Choroid plexus epithelial cell (primary cell): ENCODE measurements around the gene GOLIM4.

Experiments
- DNase-seq: peaks from one replicate; pipeline ENCODE4 v3.0.0-alpha.2; 2010; ENCODE audit warnings: low read depth
- H3K4me3 ChIP-seq: 2 replicates; pipeline ENCODE4 v1.5.1; 2011; ENCODE audit warnings: low read depth, mild to moderate bottlenecking, control low read depth, low read length, moderate library complexity
- CTCF ChIP-seq: conservative IDR thresholded peaks from 2 replicates; pipeline ENCODE4 v1.5.1; 2011; ENCODE audit warnings: low read depth, mild to moderate bottlenecking, control low read depth, inconsistent platforms, low read length, moderate library complexity

The GOLIM4 gene

GRCh38 chr3:168116279-168116678, 20.6 kb upstream of the GOLIM4 start:
- no peak overlapping the region for H3K4me3 ChIP-seq
- TF ChIP-seq CTCF = no peak
- no peak for DNase-seq

GRCh38 chr3:168113848-168114247, 18.1 kb upstream of the GOLIM4 start:
- no peak overlapping the region for H3K4me3 ChIP-seq
- no peak for TF ChIP-seq CTCF
- DNase-seq = no peak

GRCh38 chr3:168112894-168113293, 17.2 kb upstream of the GOLIM4 start:
- DNase-seq = no peak
- no peak overlapping the region for H3K4me3 ChIP-seq
- TF ChIP-seq CTCF = no peak

- DNase-seq = no peak
- H3K4me3 ChIP-seq = no peak overlapping the region
- no peak for TF ChIP-seq CTCF
These were observed 8.6 kb upstream of the GOLIM4 start for GRCh38 chr3:168104361-168104760.

- TF ChIP-seq CTCF = no peak
- no peak for DNase-seq
- no peak overlapping the region for H3K4me3 ChIP-seq
These were observed 7.1 kb upstream of the GOLIM4 start for GRCh38 chr3:168102735-168103410.

- no peak for TF ChIP-seq CTCF
- DNase-seq = no peak
These were observed 5.2 kb upstream of the GOLIM4 start for GRCh38 chr3:168100777-168101492.

GRCh38 chr3:168097381-168097780, 1.7 kb upstream of the GOLIM4 start:
- H3K4me3 ChIP-seq = no peak overlapping the region
- no peak for TF ChIP-seq CTCF
- DNase-seq = no peak

More at GRCh38 chr3:168100777-168101492, 5.2 kb upstream of the GOLIM4 start:
- no peak overlapping the region for H3K4me3 ChIP-seq
